A549 treated with Mapracorat at 1 μM for 4 hours (cell line): ENCODE results near the gene CCL4L2. TPM values are rescaled to one million over a fixed set of nuclear protein-coding genes. Genes with fewer than 3 reads are reported as not detected.

Experiments used
- total RNA-seq: library from RNA; stranded (reverse); fragments of 200-300 nt; extraction: Qiagen RNA extraction; gene quantifications from 5 replicates; pipeline ENCODE4 v1.2.3, GENCODE V29; 2022

The CCL4L2 gene
- not detected in 5 replicates for total RNA-seq

GRCh38 chr17:36210439-36211211 is at the start of gene CCL4L2:
Gene CCL4L2, plus strand, starts transcription at chr17:36211063.

GRCh38 chr17:36176536-36176935 is 34.3 kb upstream of the CCL4L2 start, which contains the start of gene TBC1D3B:
Gene TBC1D3B, minus strand, starts transcription at chr17:36176636. Its CDS starts 1,586 bp downstream, at chr17:36175050.

Other genes with a start within 250 kb of the CCL4L2 start
- not detected in 5 replicates for gene CCL16, start 229.6 kb upstream of the CCL4L2 start, total RNA-seq
- not detected in 5 replicates for gene CCL14, start 224.3 kb upstream of the CCL4L2 start, total RNA-seq
- not detected in 5 replicates for gene CCL15, start 209.5 kb upstream of the CCL4L2 start, total RNA-seq
- gene CCL23, start 193.1 kb upstream of the CCL4L2 start, total RNA-seq, result not detected in 5 replicates
- gene CCL18, start 146.8 kb upstream of the CCL4L2 start, total RNA-seq, result 0.21 TPM in 1 of 5 replicates, not detected in the others
- gene CCL3, start 120.9 kb upstream of the CCL4L2 start, total RNA-seq, result not detected in 5 replicates
- not detected in 5 replicates for gene CCL4, start 107.2 kb upstream of the CCL4L2 start, total RNA-seq
- 2.1 to 3.7 TPM (median 2.6 TPM) in 5 replicates for gene TBC1D3B, start 34.4 kb upstream of the CCL4L2 start, total RNA-seq
- not detected in 5 replicates for gene CCL3L1, start 14.3 kb upstream of the CCL4L2 start, total RNA-seq
- 0.23 to 0.35 TPM (median 0.27 TPM) in 3 of 5 replicates, not detected in the others for gene TBC1D3I, start 53.5 kb downstream of the CCL4L2 start, total RNA-seq
- gene TBC1D3G, start 112.8 kb downstream of the CCL4L2 start, total RNA-seq, result 0.12 TPM in 1 of 5 replicates, not detected in the others
- not detected in 5 replicates for gene TBC1D3H, start 177.4 kb downstream of the CCL4L2 start, total RNA-seq